ENCODE results near the gene USHBP1.

Gene USHBP1

DNA sequence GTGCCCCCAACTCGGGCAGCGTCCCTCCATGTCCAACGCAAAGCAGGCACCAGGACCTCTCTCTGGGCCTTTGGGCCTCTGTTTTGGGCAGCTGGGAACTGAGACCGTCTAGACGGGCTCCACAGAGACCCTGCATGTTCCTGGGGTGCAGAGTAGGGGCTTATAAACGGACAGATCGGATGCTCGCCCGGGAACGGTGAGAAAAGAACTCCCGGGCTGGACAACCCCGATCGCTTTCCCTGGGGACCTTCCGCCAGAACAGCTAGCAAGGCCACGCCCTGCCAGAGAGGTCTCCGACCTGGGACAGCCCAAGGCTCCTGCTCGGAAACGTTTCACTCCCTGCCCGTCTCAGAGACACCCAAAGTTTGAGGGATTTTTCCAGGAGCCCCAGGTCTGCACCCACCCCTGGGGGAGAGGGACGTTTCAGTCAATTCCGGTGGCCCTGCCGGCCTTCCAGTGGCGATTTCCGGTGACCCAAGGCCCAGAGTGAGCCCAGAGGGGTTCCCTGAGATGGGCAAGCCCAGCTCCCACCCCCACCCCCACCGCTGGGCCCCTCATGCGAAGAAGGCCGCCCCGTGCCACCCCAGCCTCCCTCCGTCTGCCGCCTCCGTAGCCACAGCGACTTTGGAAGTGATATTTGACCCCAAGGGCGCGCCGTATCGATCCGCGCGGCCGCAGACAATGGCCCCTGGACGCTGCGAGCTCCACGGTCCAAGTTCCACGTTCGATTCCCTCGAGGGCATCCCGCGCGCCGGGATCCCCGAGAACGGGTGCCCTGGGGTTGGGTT is 20.5 kb downstream of the USHBP1 start:
- Histone ChIP-seq H3K27ac (peak overlapping the region; percentile 26 to 88 (median 75)), H3K4me3 (peak overlapping the region; percentile 45 to 83 (median 63))

DNA sequence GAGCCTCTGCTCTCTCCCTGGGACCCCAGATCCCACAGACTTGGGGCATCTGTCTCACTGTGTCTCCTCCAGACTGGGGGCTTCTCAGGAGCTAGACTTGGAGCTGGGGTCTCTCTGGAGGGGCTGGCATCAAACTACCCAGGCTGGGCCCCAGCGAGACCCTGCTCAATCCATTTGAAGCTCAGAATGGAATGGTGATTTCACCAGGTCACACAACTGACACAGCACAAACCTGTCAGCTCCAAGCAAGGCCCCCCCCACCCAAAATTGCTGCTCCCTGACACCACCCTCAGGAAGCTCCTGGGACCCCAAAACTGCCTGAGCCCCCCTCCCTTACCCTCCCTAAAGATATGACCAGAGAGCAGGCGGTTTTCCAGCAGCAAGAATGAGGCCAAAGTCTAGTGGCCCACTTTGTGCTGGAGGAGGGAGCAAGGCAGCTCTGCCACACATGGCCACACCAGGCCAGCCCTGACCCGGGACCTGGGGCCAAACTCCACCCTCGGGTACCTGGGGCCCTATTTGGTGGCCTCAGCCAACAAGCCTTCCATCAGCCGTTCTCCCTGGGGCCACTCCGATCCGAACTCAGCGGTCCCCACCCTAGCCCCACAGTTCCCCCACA is 21.2 kb downstream of the USHBP1 start:
- Histone ChIP-seq H3K4me3 (peak overlapping the region; percentile 45 to 83 (median 63)), H3K27ac (peak overlapping the region in 18 of 21 experiments; percentile 51 to 88 (median 78))

DNA sequence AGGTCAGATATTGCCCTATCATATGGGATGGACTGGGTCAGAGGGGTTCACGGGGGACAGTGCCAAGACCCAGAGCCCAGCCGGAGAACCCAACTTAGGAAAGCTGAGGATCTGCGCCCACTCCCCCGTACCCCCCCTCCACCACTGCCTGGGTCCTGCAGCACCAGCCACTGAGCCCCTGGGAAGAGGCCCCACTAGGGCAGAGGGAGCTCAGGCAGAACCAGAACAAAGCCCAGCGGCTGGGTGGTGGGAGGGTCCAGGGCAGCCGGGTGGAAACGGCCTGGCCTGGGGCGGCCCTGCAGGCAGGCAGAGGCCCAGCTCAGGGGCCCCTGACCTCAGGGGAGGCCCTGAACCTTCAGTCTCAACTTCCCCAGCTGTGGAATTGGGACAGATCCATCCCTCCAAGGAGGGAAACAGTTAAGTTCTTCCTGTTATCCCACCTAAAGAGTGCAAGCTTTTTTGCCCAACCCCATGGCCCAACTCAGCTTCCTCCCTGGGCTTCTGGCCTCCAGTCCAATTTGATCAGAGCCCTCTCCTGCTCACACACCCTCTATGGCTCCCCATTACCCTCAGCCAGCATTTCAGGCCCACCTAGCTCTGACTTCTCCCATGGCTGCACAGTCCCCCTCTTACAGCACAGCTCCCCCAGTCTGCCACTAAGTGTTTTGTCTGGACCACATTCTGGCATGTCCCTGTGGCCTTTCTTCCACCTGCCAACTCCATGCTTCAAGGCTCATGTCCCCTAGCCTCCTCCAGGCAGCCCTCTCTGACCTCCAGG is 21.9 kb downstream of the USHBP1 start:
- Histone ChIP-seq H3K4me3 (no peak overlapping the region), H3K27ac (peak overlapping the region in 7 of 21 experiments; percentile 1 to 83 (median 72))

DNA sequence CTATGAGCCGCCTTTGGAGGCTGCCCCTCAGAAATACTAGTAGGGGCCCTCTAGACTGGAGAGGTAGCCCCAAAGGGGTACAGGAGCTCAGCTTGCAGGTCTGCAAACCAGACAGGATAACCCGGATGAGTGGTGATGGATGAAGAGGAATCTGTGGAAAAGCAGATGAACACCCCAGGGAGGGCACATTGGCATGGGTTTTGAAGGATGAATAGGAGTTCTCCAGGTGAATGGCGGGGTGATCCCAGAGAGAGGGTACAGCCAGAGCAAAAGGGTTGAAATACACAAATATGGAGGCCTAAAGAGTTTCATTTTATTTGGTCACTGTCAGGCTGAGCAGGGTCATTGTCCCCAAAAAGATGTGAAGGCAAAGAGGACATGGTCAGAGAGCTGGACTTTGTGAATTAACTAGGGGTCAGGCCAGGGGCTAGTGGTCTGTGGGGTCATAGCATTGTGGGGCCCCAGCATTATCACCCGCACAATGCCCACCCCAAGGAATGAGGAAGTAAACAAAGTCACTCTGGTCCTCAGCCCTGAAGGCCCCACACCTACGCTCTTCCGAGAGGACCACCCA is 23.6 kb downstream of the USHBP1 start:
- no peak overlapping the region for H3K27ac ChIP-seq
- no peak overlapping the region for H3K4me3 ChIP-seq

DNA sequence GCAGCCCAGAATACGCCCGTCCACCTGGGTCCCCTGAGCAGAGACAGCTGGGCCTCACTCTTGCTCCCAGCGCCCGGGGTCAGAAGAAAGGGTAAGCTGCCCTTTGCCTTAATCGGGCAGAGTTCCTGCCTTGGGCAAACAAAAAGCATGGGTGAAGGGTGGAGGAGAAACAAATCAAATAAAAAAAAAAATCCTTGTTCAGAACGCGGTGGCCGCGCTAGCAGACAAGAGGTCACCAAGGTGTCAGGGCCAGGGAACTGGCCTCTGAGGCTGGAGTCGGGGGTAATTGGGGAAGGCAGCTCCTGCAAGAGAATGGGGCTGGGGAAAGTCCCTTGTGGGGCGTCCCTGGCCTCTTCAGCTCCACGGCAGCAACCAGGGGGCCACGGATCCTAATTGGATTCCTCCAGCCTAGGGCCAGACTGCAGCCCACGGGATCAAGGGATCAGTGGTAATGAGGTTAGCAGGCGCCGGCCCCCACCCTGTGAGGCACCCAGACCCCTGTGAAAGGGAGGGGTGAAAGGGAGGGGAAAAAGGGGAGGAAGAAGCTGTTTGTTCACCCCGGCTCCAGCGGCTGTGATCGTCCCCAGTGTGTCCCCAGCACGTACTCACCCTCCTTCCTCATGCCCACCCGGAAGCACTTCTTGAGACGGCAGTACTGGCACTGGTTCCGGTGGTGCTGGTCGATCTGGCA is 24.3 kb downstream of the USHBP1 start:
- no peak overlapping the region for H3K27ac ChIP-seq
- no peak overlapping the region for H3K4me3 ChIP-seq

DNA sequence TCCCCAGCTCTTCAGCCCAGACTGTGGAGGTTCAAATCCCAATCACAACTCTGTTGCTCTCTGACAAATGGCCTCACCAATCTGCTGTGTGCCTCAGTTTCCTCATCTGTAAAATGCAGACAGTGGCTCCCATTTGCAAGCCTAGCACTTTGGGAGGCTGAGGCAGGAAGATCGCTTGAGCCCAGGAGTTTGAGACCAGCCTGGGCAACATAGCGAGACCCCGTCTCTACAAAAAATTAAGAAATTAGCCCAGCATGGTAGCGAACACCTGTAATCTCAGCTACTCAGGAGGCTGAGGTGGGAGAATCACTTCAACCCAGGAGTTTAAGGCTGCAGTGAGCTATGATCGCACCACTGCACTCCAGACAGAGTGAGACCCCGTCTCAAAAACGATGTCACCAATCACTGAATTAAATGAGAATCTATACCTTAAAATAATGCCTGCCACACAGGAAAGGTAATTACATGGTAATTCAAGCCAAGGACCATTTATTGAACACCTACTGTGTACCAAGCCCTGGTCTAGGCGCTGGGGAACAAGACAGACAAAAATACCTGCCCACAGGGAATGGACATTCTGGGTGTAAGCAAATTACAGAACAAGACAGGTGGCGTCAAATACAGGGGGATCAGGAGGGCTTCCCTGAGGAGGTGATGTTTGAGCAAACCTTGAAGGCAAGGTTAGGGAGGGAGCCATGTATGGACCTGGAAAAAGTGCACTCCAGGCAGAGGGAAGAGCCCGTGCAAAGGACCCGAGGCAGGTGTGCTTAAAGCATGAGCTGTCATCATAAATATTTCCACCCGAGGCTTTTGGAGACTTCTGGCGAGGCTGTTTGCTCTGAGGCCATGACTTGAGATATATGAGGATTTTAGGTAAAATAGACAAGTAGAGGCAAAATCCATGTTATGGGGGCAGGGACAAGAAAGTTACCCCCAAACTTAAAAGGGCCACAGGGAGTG is 26.5 kb downstream of the USHBP1 start:
- H3K4me3 ChIP-seq: no peak overlapping the region
- H3K27ac ChIP-seq: no peak overlapping the region

DNA sequence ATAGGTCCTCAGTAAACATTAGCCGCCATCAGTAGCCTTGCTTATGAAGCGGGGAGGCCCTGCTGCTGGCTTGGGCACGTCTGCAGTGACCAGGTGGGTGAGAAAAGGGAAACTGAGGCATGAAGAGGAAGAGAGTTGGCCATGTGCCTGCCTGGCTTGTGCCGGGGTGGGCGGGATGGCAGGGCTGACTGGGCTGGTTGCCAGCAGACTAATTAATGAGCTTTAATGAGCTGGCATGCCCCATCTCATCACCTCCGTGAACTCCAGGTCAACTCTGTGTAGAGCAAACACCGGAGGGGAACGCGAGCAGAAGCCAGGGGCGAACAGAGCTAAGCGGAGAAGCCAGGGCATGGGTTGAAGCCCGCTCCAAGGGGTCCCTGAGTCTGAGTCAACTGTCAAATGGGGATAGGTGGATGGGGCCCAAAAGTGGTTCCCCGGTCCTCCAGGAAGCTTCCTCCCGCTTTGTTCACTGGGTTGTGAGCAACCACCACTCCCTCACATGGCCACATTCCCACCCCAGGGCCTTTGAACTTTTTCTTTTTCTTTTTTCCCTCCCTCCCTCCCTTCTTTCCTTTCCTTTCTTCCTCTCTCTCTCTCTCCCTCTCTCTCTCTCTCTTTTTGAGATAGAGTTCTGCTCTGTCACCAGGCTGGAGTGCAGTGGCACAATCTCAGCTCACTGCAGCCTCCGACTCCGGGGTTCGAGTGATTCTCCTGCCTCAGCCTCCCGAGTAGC is 27.6 kb downstream of the USHBP1 start:
- H3K4me3 ChIP-seq: no peak overlapping the region
- peak overlapping the region in 4 of 21 experiments; percentile 1 to 76 (median 57) for H3K27ac ChIP-seq

DNA sequence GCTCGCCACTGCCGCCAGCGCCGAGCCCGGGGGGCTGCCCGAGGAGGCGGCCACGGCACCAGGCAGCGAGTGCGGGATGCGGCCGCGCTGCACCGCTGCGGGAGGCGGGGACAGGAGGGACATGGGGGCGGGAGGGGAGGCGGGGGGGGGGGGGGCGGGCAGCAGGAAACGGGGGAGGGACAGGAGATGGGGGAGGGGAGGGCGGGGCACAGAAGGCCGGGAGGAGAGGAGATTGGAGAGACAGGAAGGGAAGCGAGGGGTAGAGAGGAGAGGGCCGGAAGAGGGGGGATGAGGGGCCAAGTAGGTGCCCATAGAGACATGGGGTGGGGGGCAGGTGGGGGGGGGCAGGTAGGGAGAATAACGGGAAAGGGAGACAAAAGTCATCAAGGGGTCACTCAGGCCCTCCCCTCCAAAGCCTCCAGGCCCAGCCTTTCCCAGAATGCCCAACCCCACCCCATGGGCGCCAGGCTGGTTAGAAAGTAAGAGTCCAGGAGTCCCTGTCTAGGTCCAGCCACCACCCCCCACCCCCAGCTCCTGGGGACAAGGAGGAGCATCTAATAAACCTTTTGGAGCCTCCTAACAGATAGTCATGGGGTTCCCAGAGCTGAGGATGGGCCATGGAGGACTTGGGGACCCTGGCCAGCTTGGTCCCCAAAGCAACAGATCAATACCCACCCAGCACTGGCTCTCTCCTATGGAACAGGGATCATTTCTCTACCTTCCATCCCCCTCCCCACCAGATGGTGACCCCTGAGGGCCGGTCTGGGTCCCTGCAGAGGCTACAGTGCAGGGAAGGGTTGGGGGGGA is 28.4 kb downstream of the USHBP1 start:
- H3K27ac ChIP-seq: peak overlapping the region in 17 of 21 experiments; percentile 2 to 78 (median 58)

DNA sequence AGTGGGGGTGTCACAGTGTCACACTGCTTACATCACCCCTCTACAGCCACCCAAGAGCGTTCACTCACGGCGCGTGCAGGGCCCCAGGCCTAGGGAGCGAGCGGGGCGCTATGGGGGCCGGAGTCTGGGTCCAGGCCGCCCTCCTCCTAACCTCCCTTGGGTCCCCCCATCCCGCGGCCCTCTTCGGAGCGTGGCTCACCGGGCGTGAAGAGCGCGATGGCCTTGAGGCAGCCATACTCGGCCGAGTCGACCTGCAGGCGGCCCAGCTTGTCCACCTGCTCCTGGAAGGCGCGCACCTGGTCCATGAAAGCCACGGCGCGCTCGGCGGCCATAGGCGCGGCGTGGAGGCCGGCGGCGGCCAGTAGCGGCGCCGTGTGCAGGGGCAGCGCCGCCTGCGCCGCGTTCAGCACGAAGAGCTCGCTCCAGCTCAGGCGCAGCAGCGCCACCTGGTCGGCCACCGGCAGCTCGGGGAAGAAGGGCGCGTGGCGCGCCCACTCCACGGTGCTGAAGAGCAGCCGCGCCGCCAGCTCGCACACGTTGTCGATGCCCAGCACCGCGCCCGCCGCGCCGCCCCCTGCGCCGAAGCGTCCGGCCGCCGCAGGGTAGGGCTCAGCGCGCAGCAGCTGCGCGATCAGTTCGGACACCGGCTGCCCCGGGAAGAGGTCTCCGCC is 29.1 kb downstream of the USHBP1 start:
- peak overlapping the region in 19 of 21 experiments; percentile 2 to 78 (median 56) for H3K27ac ChIP-seq
- H3K4me3 ChIP-seq: peak overlapping the region; percentile 43 to 50 (median 46)

More for the DNA sequence above, 28.4 kb downstream of the USHBP1 start:
- peak overlapping the region; percentile 43 to 50 (median 46) for H3K4me3 ChIP-seq

DNA sequence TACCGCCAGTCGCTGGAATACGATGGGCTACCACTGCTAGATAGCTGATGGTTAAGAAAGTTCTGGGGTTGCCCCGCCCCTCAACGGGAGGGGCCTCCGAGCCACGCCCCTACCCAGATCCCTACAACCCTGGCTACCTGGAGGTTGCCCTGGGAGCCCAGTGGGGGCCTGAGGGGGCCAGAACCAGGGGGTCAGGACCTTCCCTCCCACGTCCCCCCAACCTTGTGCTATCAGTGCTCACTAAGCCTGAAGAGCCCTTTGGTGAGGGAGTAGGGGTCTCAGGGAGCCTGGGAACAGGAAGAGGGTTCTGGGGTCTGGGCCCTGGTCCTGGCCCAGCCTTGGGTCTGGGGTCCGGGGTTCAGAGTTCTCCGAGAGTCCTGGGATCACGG is 29.6 kb downstream of the USHBP1 start:
- H3K27ac ChIP-seq: peak overlapping the region in 16 of 21 experiments; percentile 2 to 78 (median 54)
- H3K4me3 ChIP-seq: peak overlapping the region; percentile 43 to 50 (median 46)

DNA sequence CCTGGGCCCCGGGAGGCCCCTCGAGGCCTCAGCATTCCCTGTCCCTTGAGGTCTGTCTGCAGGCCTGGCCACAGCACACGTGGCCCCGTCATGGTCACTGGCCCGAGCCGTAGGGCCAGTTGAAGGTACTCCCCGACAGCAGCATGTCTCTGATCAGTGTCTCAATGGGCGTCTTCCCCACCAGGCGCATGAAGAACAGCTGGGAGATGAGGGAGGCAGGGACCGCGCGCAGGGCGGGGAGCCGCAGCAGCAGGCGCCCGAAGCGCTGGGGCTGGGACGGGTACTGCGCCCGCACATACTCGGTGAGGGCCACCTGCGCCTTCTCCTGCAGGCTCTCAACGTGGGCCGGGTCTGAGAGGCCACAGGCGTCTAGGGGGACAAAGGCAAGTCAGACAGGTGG is 32.3 kb downstream of the USHBP1 start:
- Histone ChIP-seq H3K27ac (no peak overlapping the region), H3K4me3 (no peak overlapping the region)

DNA sequence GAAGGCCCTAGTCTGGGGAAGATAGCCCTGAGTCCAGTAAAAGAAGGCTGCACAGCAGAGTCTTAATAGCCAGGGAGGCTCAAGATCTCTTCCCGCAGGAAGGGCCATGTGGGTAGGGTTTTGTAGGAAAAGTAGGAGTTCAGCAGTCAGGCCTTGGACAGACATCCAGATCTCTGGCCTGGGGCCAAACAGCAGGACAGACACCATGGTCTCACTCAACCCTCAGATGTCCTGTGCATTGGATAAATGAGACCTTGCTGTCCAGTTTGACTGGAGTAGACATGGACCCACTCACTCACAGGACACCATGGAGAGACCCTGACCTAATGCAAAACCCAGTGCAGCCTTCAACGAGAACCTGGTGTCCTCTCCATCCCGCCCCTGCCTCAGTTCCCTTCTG is 34.7 kb downstream of the USHBP1 start:
- Histone ChIP-seq H3K27ac (no peak overlapping the region), H3K4me3 (no peak overlapping the region)

DNA sequence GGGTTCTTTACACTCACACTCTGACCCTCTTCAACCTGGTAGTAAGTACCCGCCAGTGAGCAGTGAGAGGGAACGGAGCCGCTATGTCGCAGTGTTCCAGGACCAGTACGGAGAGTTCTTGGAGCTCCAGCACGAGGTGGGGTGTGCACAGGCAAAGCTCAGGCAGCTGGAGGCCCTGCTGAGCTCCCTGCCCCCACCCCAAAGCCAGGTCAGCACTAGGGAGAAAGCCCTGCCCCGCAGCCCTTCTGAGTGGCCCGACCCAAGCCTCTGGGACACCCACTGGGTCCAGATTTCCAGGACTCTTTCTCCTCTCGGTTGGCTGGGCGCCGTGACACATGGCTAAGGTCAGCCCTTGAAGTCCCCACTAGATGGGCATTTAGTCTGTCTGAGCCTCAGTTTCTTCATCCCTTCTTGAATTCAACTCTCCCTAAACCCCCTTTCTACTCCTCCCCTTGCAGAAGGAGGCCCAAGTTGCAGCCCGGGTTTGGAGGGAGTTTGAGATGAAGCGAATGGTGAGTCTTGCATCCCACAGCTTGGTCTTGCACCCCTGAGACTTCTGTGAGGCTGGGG is 36.7 kb downstream of the USHBP1 start:
- H3K27ac ChIP-seq: no peak overlapping the region
- no peak overlapping the region for H3K4me3 ChIP-seq

DNA sequence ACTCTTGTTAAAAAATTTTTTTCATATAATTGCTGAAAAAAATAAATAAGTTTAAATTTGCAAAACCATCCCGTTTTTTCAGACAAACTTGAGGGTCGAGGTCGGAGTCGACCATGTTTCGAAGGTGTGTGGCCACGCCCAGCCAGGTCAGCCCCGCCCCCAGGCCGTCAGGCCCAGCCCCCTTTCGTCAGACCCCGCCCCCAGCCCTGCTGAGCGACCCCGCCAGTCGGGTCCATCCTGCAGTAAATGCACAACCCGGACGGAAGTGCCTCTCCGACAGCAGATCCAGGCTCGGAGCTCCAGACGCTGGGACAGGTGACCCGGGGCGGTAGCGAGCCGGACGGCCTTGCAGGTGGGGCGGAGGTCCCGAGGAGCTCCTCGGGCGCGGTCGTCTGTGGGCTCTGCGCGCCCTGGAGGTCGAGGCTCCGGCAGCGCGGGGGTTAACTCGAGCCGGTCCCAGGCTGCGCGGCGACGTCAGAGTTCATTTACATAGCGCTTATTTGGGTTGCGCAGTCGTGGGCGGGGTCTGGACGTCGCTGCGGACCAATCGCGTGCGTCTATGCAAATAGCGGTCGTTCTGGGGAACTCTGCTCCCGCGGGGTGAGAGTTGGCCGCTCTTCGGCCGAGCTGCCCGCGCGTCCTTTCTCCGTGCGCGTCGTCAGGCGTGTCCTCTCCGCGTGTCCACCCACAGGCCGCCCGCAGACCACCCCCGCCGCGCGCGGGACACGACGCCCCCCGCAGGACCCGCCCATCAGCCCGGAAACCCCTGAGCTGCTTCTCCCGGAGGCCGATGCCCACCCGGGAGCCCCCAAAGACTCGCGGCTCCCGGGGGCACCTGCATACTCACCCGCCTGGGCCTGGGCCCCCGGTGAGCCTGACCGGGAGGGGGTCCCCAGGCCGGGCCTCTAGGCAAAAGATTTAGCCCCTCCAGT is 38.3 kb downstream of the USHBP1 start, which contains the start of gene OCEL1:
TSS of gene OCEL1 (plus strand) at position 225 of the 932 bp plus-strand sequence. CDS start at position 247, 22 bp downstream.
- H3K4me3 ChIP-seq: peak within 1 kb of the TSS; percentile 47 to 69 (median 62)
- peak within 1 kb of the TSS in 20 of 21 experiments; percentile 58 to 89 (median 83) for H3K27ac ChIP-seq

DNA sequence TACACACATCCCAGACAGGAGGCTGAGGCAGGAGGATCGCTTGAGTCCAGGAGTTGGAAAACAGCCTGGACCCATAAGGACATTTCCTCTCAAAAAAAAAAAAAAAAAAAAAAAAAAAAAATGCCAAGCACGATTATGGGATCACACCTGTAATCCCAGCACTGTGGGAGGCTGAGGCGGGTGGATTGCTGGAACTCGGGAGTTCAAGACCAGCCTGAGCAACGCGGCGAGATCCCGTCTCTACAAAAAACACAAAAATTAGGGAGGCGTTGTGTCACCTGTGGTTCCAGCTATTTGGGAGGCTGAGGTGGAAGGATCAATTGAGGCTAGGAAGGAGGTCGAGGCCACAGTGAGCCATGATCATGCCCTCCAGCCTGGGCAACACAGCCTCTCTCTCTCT is 39.5 kb downstream of the USHBP1 start:
- no peak overlapping the region for H3K27ac ChIP-seq
- no peak overlapping the region for H3K4me3 ChIP-seq

Data from skin epidermis (tissue), 12 donors.